22Rv1 (cell line): ENCODE results near the gene SLBP.
A peak's percentile ranks its signal among the peaks of the same experiment; 100 is the strongest.

Source experiments
- H3K27ac ChIP-seq: fragments of 450-650 bp; 2 replicates; pipeline ENCODE4 v1.5.1; 2017
- CTCF ChIP-seq: fragments of 450-650 bp; IDR thresholded peaks from 2 replicates; pipeline ENCODE4 v1.5.1; 2017; ENCODE audit warnings: mild to moderate bottlenecking
- ZFX ChIP-seq: fragments of 450-650 bp; IDR thresholded peaks from 2 replicates; pipeline ENCODE4 v1.6.1; 2017; ENCODE audit warnings: antibody characterized with exemption, borderline replicate concordance

SLBP gene

GRCh38 chr4:1747603-1747967, 35.5 kb upstream of the SLBP start:
- TF ChIP-seq CTCF, result no peak
- H3K27ac ChIP-seq, result no peak overlapping the region

- H3K27ac ChIP-seq, result no peak overlapping the region
These were observed 34.9 kb upstream of the SLBP start for GRCh38 chr4:1746919-1747602.

GRCh38 chr4:1746265-1746691, 34.2 kb upstream of the SLBP start:
- TF ChIP-seq CTCF (peak; percentile 94), ZFX (no peak)
- H3K27ac ChIP-seq, result no peak overlapping the region

More at GRCh38 chr4:1746919-1747602, 34.9 kb upstream of the SLBP start:
- TF ChIP-seq CTCF (no peak), ZFX (no peak)

GRCh38 chr4:1745697-1746096, 33.6 kb upstream of the SLBP start:
- 0 out of 2 replicates have a peak overlapping the region, but pooled peaks have one; percentile 13 for H3K27ac ChIP-seq
- TF ChIP-seq CTCF, result no peak
- TF ChIP-seq ZFX, result no peak

- TF ChIP-seq CTCF, result no peak
- TF ChIP-seq ZFX, result no peak
- H3K27ac ChIP-seq, result peak overlapping the region; percentile 13; the same call in 1 of the 2 replicates
These were observed 33.0 kb upstream of the SLBP start for GRCh38 chr4:1745165-1745564.

GRCh38 chr4:1744552-1744951, 32.4 kb upstream of the SLBP start:
- peak overlapping the region; percentile 13; the same call in 1 of the 2 replicates for H3K27ac ChIP-seq
- TF ChIP-seq CTCF, result no peak
- TF ChIP-seq ZFX, result no peak

- no peak for TF ChIP-seq ZFX
- TF ChIP-seq CTCF, result no peak
These were observed 31.9 kb upstream of the SLBP start for GRCh38 chr4:1743975-1744374.

More at GRCh38 chr4:1743975-1744374, 31.9 kb upstream of the SLBP start:
- H3K27ac ChIP-seq, result 0 out of 2 replicates have a peak overlapping the region, but pooled peaks have one; percentile 13
